NOMO-1 (cell line): ENCODE measurements around the gene PLA2G4F.

ENCODE experiments used
- DNase-seq, 2 experiments: peaks; one replicate each; lab custom pipeline; 2025; ENCODE audit not compliant: unreplicated experiment in 2 of 2; lab: John Stamatoyannopoulos, UW

Gene PLA2G4F

GRCh38 chr15:42148808-42149492 is 7.5 kb downstream of the PLA2G4F start:
- no peak for DNase-seq

- DNase-seq: no peak
These were observed 9.1 kb downstream of the PLA2G4F start for GRCh38 chr15:42147431-42147735.

DNA sequence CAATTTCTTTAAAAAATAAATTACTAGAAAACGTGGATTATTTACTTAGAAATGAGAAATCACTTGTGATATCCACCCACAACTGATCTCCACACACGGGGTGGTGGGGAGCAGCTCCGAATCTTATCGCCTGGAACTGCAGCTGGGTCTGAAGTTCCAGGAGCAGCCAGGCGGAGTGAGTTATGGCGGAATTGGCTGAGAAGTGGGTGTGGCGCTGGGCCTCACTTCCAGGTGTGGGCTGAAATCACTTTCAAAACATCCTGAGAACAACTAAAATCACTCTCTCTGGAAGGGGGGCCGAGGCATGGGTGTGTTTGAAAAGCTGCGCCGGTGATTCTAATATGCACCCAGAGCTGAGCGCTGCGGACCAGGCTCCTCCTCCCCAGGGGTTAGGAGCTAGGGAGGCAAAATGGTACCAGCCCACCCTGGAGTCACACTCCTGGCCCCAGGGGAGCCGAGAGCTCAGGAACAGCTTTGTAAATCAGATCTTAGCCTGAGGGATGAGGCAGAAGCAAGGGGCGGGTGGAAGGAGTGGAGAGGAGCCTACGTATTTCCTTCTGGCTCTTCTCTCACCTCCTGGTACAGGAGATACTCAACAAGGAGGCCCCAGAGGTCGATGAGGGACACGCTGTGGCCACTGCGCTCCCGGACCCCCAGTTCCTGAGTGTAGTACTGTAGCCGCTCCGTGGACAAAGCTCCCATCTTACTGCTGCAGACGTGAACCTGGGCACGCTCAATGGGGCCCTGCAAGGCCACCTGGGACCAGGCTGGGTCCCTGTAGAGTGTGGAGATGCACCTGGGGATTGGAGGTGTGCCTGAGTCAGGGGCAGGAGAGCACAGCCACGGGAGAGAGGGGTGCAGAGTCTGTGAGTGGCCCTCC is 9.6 kb downstream of the PLA2G4F start:
- no peak for DNase-seq

DNA sequence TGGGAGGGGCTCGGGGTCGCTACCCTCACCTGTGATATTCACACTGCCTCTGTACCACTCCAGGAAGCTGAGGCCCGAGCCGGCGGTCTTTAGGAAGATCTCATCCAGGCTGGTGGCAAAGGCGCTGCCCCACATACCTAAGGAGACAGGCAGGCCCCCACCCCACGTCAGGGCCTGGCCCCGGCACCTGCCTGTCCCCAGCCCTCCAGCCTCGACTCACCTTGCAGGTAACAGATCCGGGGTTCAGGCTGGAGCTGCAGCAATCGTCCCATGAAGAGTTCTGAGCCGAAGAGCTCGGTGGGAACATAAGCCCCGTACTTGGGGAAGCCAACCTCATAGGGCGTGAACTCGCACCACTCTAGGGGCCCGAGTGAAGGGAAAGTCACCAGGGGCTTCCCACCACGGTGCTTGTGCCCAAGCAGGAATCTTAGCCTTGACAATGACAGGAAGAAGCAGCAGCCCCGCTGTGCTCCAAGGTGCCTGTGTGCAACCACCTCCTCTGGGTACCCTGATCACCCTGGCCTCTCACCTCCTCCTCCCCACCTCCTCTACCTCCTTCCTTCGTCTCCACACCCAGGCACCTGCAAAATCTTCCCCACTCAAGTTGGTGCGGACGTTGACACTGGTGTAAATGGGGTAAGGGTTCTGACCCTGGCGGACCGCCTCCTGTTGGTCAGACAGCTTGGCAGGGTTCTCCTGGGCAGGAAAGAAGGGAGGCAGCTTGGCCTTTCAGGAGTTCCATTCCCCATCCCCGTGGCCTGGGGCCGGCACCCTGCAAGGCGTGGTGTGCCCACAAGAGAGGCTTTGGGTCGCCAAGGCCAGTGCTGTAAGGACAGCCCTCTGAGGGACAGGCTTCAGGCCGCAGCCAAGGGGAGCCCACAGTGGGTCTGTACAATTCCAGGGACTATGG is 10.6 kb downstream of the PLA2G4F start:
- DNase-seq: no peak

DNA sequence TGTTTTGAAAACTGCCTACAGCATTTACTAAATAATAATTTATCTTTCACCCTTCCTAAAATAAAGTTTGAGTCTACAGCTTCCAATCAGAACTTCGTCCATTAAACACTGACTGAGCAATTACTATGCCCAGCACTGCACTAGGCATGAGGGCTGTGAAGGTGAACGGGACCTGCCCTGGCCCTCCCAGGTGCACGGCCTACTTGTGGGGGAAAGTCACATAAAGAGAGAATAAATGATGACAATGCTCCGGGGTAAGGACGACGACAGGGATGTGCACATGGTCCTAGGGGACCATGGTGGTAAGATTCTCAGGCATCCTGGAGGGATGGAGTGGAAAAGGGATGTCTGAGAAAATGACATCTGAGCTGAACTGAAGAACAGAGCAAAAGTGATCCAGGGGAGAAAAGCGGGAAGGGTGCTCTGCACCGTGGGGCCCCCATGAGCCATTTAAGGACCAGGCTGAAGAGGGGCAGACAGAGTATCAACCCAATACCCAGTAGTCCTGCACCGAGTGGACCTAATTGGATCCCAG is 11.5 kb downstream of the PLA2G4F start:
- DNase-seq: no peak

DNA sequence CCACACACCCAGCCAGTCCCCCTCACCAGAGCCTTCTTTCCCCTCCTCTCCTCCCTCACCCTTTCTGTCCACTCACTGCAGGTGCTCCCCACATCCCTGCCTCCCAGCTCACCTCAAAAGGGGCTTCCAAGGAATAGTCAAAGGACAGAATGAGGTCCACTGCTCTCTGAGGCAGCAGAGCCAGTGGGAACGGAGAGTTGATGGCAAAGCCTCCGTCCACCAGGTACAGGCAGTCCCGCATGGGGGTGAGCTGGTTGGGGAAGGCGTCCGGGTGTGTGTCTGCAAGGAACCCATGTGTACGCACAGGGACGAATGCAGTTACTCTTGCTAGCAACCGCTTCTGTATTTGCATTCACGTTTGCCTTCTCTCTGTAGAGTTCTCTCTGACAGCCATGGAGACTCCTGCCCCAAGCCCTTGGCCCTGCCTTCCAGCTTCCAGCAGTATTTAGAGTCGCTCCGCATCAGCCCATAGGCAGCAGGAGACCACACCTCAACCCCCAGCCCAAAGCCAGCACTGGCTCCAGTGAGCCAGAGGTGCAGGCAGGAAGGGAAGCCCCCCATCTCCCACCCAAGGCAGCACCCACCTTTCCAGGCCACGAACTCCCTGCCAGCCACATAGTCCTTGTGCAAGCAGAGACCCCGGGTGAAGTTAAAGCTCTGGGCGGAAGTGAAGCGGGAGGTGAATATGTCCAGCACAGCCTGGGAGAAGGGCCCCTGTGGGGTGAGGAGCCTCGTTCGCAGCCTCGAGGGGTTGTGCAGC is 12.4 kb downstream of the PLA2G4F start:
- DNase-seq: no peak

- no peak for DNase-seq
These were observed 13.1 kb downstream of the PLA2G4F start for GRCh38 chr15:42143356-42143755.

DNA sequence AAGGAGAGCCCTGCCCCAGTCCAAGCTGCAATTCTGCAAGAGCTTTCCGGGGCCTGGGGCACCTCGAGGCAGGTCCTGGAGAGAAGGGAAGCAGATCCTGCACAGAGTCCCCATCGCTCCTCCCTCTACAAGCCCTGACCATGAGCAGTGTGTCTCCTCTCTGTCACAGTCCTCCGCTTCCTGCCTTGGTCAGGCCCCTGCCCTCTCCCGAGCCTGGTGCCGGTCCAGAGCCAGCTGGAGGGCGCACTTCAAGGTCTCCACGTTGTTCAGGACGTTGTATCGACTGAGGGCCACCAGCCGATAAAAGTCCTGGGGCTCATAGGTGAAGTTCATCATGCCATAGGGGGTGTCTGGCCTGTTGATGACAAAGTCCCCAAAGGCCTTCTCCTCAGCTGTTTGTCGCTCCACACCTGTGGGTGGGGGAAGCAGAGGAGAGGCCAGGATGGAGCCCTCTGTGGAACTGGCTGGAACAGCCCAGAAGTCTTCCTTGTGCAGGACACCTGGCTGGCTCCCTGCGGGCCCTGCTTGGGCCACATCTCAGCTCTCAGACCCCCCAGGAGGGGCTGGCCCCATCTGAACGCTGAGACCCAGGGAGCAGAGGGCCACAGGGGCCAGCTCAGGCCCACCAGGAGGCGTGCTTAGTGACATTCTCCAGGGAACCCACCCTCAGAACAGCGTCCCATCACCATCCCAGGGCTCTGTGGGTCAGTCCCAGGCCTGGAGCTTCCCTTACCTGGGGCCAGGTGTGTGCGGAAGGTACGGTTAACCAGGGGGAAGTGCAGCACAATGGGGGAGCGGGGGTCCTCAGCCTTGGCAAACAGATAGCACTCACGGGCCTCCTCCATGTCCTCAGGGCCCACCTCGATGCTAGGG is 14.4 kb downstream of the PLA2G4F start:
- no peak for DNase-seq

DNA sequence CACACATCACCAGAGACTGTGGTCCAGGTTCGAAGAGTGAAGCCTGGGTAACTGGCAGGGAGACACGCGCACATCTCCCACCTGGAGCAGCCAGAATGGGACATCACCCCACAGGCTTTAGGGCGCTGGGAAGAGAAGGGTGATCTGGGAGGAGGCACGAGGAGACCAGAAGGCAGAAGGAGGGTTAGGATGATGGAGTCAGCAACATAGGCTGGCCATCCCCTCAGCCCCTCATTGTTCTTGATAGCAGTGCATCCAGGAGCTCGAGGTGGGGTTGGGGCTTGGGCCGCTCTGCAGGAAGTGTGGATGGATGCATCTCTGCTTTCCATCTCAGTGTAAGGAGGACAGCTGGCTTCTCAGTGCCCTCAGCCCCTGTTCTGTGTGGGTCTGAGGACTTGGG is 15.2 kb downstream of the PLA2G4F start:
- DNase-seq: no peak

- no peak for DNase-seq
These were observed 15.9 kb downstream of the PLA2G4F start for GRCh38 chr15:42140383-42141070.

- DNase-seq: no peak
These were observed 16.8 kb downstream of the PLA2G4F start for GRCh38 chr15:42139596-42139995.

GRCh38 chr15:42138968-42139386 is 17.5 kb downstream of the PLA2G4F start:
- DNase-seq: peak in 1 of 2 experiments; percentile 27

DNA sequence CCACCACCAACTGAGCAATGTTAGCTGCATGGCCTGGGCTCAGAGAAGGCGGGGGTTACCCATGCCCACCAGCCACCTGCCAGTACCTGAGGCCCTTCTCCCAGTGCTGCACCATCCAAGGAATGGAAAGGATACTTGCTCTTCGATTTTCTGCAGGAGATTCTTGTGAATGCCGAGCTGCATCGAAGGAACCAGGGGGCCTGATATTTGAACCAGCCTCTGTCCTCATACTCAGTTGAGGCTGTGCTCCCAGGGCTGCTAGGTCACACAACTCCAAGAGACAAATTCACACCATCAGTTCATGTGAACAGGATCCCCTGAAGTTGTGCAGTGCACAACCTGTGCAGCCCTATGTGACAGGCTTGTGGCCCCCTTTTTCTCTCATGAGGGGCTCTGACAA is 18.0 kb downstream of the PLA2G4F start:
- no peak for DNase-seq

- peak; percentile 16 to 54 for DNase-seq
These were observed 18.8 kb downstream of the PLA2G4F start for GRCh38 chr15:42137461-42138261.

- no peak for DNase-seq
These were observed 19.9 kb downstream of the PLA2G4F start for GRCh38 chr15:42136513-42136912.

DNA sequence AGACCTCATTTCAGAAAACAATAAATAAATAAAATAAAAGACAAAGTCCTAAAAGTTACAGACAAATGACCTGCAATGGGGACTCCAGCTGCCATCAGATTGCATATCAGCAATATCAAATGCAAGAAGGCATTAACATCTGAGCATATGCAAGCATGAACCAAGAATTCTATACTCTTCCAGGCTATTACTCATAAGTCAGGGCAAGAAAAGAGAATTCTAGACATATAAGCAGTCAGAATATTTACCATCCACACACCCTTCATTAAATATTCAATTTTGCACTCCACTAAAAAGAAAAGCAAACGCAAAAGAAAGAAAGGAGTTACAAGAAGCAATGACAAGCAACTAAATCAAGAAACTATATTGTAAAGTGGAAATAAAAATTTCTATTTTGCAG is 21.1 kb downstream of the PLA2G4F start:
- DNase-seq: no peak

GRCh38 chr15:42134617-42135245 is 21.7 kb downstream of the PLA2G4F start:
- no peak for DNase-seq
